ENCODE measurements around the gene SIX5.

The SIX5 gene

GRCh38 chr19:45800070-45800553 lies 31.1 kb upstream of the SIX5 start:
- no peak for TF ChIP-seq TAF1 (IDR thresholded peaks at IDR 0.05; ENCODE audit: borderline replicate concordance, insufficient read depth, low read length)
- TF ChIP-seq SIN3A (IDR thresholded peaks at IDR 0.05; ENCODE audit: borderline replicate concordance, insufficient read depth, low read length) = no peak
- no peak for TF ChIP-seq REST (IDR thresholded peaks at IDR 0.05; ENCODE audit: insufficient read depth in 1 of 2, low read depth in 2 of 2, low read length in 2 of 2)
- no peak for TF ChIP-seq POLR2AphosphoS5 (IDR thresholded peaks at IDR 0.05; ENCODE audit: low read depth, low read length)
- TF ChIP-seq FOXP2 (optimal IDR thresholded peaks at IDR 0.05; ENCODE audit: borderline replicate concordance, extremely low read depth, extremely low read length, insufficient read depth) = no peak

- TF ChIP-seq POLR2AphosphoS5 (IDR thresholded peaks at IDR 0.05; ENCODE audit: low read depth, low read length) = no peak
Observed at GRCh38 chr19:45798995-45799517, 30.0 kb upstream of the SIX5 start.

GRCh38 chr19:45794627-45795026 lies 25.6 kb upstream of the SIX5 start:
- TF ChIP-seq TAF1 (IDR thresholded peaks at IDR 0.05; ENCODE audit: borderline replicate concordance, insufficient read depth, low read length) = no peak
- TF ChIP-seq SIN3A (IDR thresholded peaks at IDR 0.05; ENCODE audit: borderline replicate concordance, insufficient read depth, low read length) = no peak
- TF ChIP-seq POLR2AphosphoS5 (IDR thresholded peaks at IDR 0.05; ENCODE audit: low read depth, low read length) = no peak
- no peak for TF ChIP-seq FOXP2 (optimal IDR thresholded peaks at IDR 0.05; ENCODE audit: borderline replicate concordance, extremely low read depth, extremely low read length, insufficient read depth)
- no peak for TF ChIP-seq REST (IDR thresholded peaks at IDR 0.05; ENCODE audit: insufficient read depth in 1 of 2, low read depth in 2 of 2, low read length in 2 of 2)

GRCh38 chr19:45793876-45794275 lies 24.8 kb upstream of the SIX5 start:
- TF ChIP-seq SIN3A (IDR thresholded peaks at IDR 0.05; ENCODE audit: borderline replicate concordance, insufficient read depth, low read length) (no peak), FOXP2 (optimal IDR thresholded peaks at IDR 0.05; ENCODE audit: borderline replicate concordance, extremely low read depth, extremely low read length, insufficient read depth) (no peak), POLR2AphosphoS5 (IDR thresholded peaks at IDR 0.05; ENCODE audit: low read depth, low read length) (no peak)

- TF ChIP-seq TAF1 (IDR thresholded peaks at IDR 0.05; ENCODE audit: borderline replicate concordance, insufficient read depth, low read length) = no peak
- TF ChIP-seq FOXP2 (optimal IDR thresholded peaks at IDR 0.05; ENCODE audit: borderline replicate concordance, extremely low read depth, extremely low read length, insufficient read depth) = no peak
- TF ChIP-seq SIN3A (IDR thresholded peaks at IDR 0.05; ENCODE audit: borderline replicate concordance, insufficient read depth, low read length) = no peak
- no peak for TF ChIP-seq POLR2AphosphoS5 (IDR thresholded peaks at IDR 0.05; ENCODE audit: low read depth, low read length)
- no peak for TF ChIP-seq REST (IDR thresholded peaks at IDR 0.05; ENCODE audit: insufficient read depth in 1 of 2, low read depth in 2 of 2, low read length in 2 of 2)
Observed at GRCh38 chr19:45793178-45793564, 24.1 kb upstream of the SIX5 start.

GRCh38 chr19:45792470-45793177 lies 23.6 kb upstream of the SIX5 start, which contains the start of gene DMWD:
Gene DMWD (minus strand): TSS chr19:45792845. CDS start chr19:45792756, 89 bp downstream.
- TF ChIP-seq FOXP2 (optimal IDR thresholded peaks at IDR 0.05; ENCODE audit: borderline replicate concordance, extremely low read depth, extremely low read length, insufficient read depth) (peak; percentile 51), SIN3A (IDR thresholded peaks at IDR 0.05; ENCODE audit: borderline replicate concordance, insufficient read depth, low read length) (0 out of 2 replicates have a peak, but pooled peaks have one; percentile 50), TAF1 (IDR thresholded peaks at IDR 0.05; ENCODE audit: borderline replicate concordance, insufficient read depth, low read length) (peak; percentile 88), POLR2AphosphoS5 (IDR thresholded peaks at IDR 0.05; ENCODE audit: low read depth, low read length) (no peak; the same call in 1 of the 2 replicates), REST (IDR thresholded peaks at IDR 0.05; ENCODE audit: insufficient read depth in 1 of 2, low read depth in 2 of 2, low read length in 2 of 2) (0 out of 4 replicates have a peak, but pooled peaks of 1 of the 2 experiments have one; percentile 1)
